Gastroesophageal sphincter (tissue), 4 donors: ENCODE measurements around the gene PLEKHM3. TPM values are rescaled to one million over a fixed set of nuclear protein-coding genes. Genes with fewer than 3 reads are reported as not detected.

Experiments
- ATAC-seq: fragments of 150-250 bp; one replicate; pipeline ENCODE4 v1.9.1; 2016; ENCODE audit warnings: mild to moderate bottlenecking, moderate library complexity
- H3K27ac ChIP-seq, 4 donors: fragments of 200-600 bp; sonication (generic) in 3 of 4; 1 replicate in 3 of 4; 2 replicates in 1 of 4; pipeline ENCODE4 v1.5.1; 2016 to 2019
- H3K27me3 ChIP-seq: fragments of 200-600 bp; sonication (generic); one replicate; pipeline ENCODE4 v1.5.1; 2019
- H3K36me3 ChIP-seq, 2 donors: fragments of 200-600 bp; sonication (generic); one replicate each; pipeline ENCODE4 v1.5.1; 2019; ENCODE audit warnings: control low read depth in 1 of 2
- H3K4me1 ChIP-seq, 3 donors: fragments of 200-600 bp; sonication (generic); 1 replicate in 2 of 3; 2 replicates in 1 of 3; pipeline ENCODE4 v1.5.1; 2016 to 2019; ENCODE audit warnings: control low read depth in 2 of 3
- H3K4me3 ChIP-seq, 2 donors: fragments of 200-600 bp; sonication (generic); one replicate each; pipeline ENCODE4 v1.5.1; 2019; ENCODE audit warnings: mild to moderate bottlenecking in 1 of 2, moderate library complexity in 1 of 2
- H3K9me3 ChIP-seq, 3 donors: fragments of 200-600 bp; sonication (generic); one replicate each; pipeline ENCODE4 v1.5.1; 2017 to 2019; ENCODE audit warnings: control low read depth in 2 of 3
- EP300 ChIP-seq: sonication (generic); formaldehyde crosslinking; IDR thresholded peaks from one replicate; pipeline ENCODE4 v1.6.1; 2017; ENCODE audit warnings: antibody characterized with exemption, mild to moderate bottlenecking
- POLR2A ChIP-seq, 2 donors: fragments of 450-650 bp; IDR thresholded peaks; one replicate each; pipeline ENCODE4 v1.6.1; 2017; ENCODE audit warnings: antibody characterized with exemption in 2 of 2, mild to moderate bottlenecking in 2 of 2, moderate library complexity in 1 of 2
- POLR2AphosphoS5 ChIP-seq: sonication (generic); formaldehyde crosslinking; IDR thresholded peaks from one replicate; pipeline ENCODE4 v1.6.1; 2017; ENCODE audit warnings: antibody characterized with exemption
- WGBS, 2 donors: methylation state at CpG; one replicate each; pipeline ENCODE4 v1.1.5; 2018; ENCODE audit warnings: low coverage in 1 of 2; 5-methylcytosine and 5-hydroxymethylcytosine counted together
- total RNA-seq, 4 donors: library from RNA; depleted of rRNA; stranded (reverse); fragments of >200 nt; gene quantifications; one replicate each; pipeline ENCODE4 v1.1.0, GENCODE V29; 2016
- TF ChIP-seq, protein P1 (sequence below), 4 experiments: fragments of 200-600 bp in 2 of 4; fragments of 450-650 bp in 2 of 4; sonication (generic) in 1 of 4; IDR thresholded peaks; one replicate each; pipeline ENCODE4 v1.5.1; 2017 to 2019; ENCODE audit warnings: antibody characterized with exemption in 4 of 4, mild to moderate bottlenecking in 2 of 4, moderate library complexity in 2 of 4

Gene PLEKHM3
- total RNA-seq, 4 donors from 2014 or later, result 21.4 to 35.5 (median 29.7) TPM

DNA sequence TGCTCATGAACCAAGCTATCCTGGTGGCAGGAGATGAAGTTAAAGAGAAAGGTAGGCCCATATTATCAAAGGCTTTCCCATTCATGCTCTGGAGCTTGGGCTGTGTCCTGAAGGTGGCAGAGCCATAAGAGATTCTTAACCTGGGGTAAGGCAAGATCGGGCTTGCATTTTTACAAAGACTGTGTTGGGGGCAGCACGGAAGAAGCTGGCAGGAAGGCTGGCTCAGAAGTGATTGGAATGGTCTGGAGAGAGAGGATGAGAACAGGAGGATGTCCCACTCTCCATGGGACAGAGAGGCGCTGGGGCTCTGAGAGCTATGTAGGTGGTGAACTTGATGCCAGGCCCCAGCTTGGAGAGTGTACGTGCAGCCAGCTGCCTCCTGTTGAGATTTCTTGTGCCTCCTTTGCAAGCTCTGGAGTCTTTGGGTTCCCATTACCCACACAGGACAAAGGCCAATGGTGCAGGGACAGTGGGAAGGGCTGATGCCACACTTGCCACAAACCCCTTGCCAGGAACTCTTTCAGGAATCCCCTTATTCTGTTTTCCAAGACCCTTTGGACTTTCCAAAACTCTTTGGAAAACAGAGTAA is 215.0 kb downstream of the PLEKHM3 start:
- ATAC-seq, result no peak
- H3K27ac ChIP-seq, result peak overlapping the region in 1 of 4 donors; percentile 8
- no peak for TF ChIP-seq POLR2AphosphoS5
- no peak for TF ChIP-seq EP300
- TF ChIP-seq POLR2A (IDR thresholded peaks at IDR 0.05), result no peak
- TF ChIP-seq, protein P1, sequence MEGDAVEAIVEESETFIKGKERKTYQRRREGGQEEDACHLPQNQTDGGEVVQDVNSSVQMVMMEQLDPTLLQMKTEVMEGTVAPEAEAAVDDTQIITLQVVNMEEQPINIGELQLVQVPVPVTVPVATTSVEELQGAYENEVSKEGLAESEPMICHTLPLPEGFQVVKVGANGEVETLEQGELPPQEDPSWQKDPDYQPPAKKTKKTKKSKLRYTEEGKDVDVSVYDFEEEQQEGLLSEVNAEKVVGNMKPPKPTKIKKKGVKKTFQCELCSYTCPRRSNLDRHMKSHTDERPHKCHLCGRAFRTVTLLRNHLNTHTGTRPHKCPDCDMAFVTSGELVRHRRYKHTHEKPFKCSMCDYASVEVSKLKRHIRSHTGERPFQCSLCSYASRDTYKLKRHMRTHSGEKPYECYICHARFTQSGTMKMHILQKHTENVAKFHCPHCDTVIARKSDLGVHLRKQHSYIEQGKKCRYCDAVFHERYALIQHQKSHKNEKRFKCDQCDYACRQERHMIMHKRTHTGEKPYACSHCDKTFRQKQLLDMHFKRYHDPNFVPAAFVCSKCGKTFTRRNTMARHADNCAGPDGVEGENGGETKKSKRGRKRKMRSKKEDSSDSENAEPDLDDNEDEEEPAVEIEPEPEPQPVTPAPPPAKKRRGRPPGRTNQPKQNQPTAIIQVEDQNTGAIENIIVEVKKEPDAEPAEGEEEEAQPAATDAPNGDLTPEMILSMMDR (IDR thresholded peaks at IDR 0.05), result no peak
- no peaks in the 10 kb centered on the region for H3K4me1 ChIP-seq
- WGBS, 2 donors, result 93 to 94% methylated on average over 4 of the region's 4 CpGs
- no peaks in the 10 kb centered on the region for H3K27me3 ChIP-seq
- no peaks in the 10 kb centered on the region for H3K36me3 ChIP-seq
- H3K4me3 ChIP-seq, result peak overlapping the region in 1 of 2 donors; percentile 9
- H3K9me3 ChIP-seq, result no peaks in the 10 kb centered on the region

DNA sequence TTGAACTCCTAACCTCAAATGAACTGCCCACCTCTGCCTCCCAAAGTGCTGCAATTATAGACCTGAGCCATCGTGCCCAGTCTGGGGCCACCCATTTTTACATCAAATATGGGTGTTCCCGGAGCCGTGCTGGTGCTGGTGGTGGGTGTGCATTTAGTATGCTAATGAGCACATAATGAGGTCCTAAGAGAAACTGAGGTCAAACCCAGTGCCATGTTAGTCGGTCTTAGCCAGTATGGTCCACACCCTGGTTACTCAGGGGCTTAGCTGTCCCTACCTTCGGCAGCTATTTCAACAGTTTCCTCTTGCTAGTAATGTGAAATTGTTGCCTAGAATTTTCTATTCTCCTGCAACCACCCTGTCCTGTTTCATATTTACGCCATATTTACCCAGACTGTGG is 217.2 kb downstream of the PLEKHM3 start:
- Histone ChIP-seq H3K4me1 (no peaks in the 10 kb centered on the region), H3K4me3 (no peak overlapping the region), H3K9me3 (no peaks in the 10 kb centered on the region), H3K36me3 (no peaks in the 10 kb centered on the region), H3K27ac (no peak overlapping the region), H3K27me3 (no peaks in the 10 kb centered on the region)
- TF ChIP-seq POLR2AphosphoS5, result no peak
- TF ChIP-seq, protein P1 (IDR thresholded peaks at IDR 0.05), result no peak
- no peak for TF ChIP-seq EP300
- TF ChIP-seq POLR2A (IDR thresholded peaks at IDR 0.05), result no peak
- ATAC-seq, result no peak
- 80 to 93% methylated on average over 2 to 3 of the region's 6 CpGs for WGBS, 2 donors

DNA sequence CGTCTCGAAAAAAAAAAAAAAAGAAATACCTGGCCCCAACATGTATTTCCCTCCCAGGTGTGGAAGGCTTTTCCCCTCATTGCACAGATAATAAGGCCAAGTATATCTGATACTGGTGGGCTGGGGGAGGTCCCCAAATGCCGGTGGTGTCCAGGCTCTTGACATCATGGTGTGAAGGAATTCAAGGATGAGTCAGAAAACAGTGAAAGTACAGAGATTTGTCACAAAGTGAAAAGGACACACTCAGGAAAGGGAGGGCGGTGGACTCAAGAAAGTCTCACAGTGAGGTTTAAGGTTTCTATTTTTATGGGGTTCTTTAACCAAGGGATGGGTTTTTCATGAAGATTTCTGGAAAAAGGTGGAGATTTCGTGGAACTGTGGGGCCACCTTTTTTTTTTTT is 217.8 kb downstream of the PLEKHM3 start:
- H3K4me3 ChIP-seq, result no peak overlapping the region
- no peaks in the 10 kb centered on the region for H3K36me3 ChIP-seq
- no peak for ATAC-seq
- H3K27me3 ChIP-seq, result no peaks in the 10 kb centered on the region
- TF ChIP-seq POLR2AphosphoS5, result no peak
- TF ChIP-seq, protein P1 (IDR thresholded peaks at IDR 0.05), result no peak
- no peak for TF ChIP-seq POLR2A (IDR thresholded peaks at IDR 0.05)
- no peak for TF ChIP-seq EP300
- H3K27ac ChIP-seq, result no peak overlapping the region
- WGBS, 2 donors, result 84 to 100% methylated on average over 2 to 4 of the region's 5 CpGs
- H3K4me1 ChIP-seq, result no peaks in the 10 kb centered on the region
- no peaks in the 10 kb centered on the region for H3K9me3 ChIP-seq

DNA sequence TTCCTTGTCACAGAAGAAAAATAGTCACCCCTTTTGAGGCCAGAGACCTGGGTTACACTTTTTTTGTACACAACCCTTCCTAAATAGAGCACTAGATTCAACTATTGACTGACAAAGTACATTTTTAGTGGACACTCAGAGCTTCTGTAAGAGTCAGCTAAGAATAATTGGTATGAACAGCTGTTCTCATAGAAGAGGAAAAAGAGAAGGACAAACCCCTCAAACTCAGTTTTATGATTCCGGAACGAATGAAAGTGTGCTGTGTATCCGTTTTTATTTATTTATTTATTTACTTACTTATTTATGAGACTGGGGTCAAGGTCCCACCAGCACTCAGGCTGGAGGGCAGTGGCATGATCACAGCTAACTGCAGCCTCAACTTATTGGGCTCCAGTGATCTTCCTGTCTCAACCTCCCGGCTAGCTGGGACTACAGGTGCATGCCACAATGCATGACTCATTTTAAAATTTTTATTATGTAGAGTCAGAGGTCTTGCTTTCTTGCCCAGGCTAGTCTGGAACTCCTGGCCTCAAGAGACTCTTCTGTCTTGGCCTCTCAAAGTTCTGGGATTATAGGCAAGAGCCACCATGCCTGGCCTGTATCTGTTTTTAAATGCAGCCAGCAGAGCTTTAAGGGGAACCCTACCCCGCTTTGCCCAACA is 219.6 kb downstream of the PLEKHM3 start:
- no peaks in the 10 kb centered on the region for H3K9me3 ChIP-seq
- no peak overlapping the region for H3K4me3 ChIP-seq
- no peak for ATAC-seq
- no peaks in the 10 kb centered on the region for H3K4me1 ChIP-seq
- no peak overlapping the region for H3K27ac ChIP-seq
- TF ChIP-seq, protein P1 (IDR thresholded peaks at IDR 0.05), result no peak
- TF ChIP-seq POLR2AphosphoS5 (no peak), POLR2A (IDR thresholded peaks at IDR 0.05) (no peak), EP300 (no peak)
- H3K36me3 ChIP-seq, result no peaks in the 10 kb centered on the region
- no peaks in the 10 kb centered on the region for H3K27me3 ChIP-seq
- WGBS, 2 donors, result 71 to 84% methylated on average over 5 of the region's 5 CpGs

DNA sequence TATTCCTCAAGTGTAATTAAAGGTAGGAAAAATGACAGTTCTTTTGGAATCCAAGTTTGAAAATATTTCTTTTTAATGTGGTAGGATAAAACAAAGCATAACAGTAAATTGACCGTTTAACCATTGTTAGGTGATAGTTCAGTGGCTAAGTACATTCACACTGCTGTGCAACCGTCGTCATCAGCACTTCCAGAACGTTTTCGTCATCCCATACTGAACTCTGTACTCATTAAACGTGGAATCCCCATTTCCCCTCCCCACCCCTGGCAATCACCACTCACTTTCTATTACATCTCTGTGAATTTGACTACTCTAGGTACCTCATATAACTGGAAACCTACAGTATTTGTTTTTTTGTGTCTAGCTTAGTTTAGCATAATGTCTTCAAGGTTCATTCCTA is 222.7 kb downstream of the PLEKHM3 start:
- H3K27me3 ChIP-seq, result no peaks in the 10 kb centered on the region
- no peak for ATAC-seq
- no peaks in the 10 kb centered on the region for H3K4me1 ChIP-seq
- no peak overlapping the region for H3K27ac ChIP-seq
- 73 to 74% methylated on average over 6 of the region's 6 CpGs for WGBS, 2 donors
- H3K36me3 ChIP-seq, result no peaks in the 10 kb centered on the region
- TF ChIP-seq POLR2A (IDR thresholded peaks at IDR 0.05) (no peak), POLR2AphosphoS5 (no peak), EP300 (no peak)
- TF ChIP-seq, protein P1 (IDR thresholded peaks at IDR 0.05), result no peak
- H3K9me3 ChIP-seq, result no peaks in the 10 kb centered on the region
- H3K4me3 ChIP-seq, result no peak overlapping the region
